Measurements from ENCODE around the gene TIE1.

The TIE1 gene

DNA sequence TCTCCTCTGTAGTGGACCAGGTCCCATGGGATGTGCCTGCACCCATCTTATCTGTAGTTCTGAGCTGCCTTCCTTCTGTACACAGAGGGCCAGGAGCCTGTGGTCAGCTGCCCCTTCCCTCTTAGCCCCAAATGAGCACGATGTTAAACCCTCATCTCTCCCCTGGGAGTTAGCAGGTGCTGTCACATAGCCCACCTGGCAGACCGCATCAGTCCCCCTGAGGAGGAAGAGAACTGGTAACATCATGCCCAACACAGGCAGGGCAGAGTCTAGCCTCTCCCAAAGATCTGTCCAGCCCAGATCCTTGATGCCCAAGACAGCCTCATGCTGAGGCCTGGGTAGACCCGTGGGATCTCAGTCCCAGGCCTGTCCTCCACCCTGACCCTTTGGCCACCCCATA, 4.7 kb downstream of the TIE1 start:
- in situ Hi-C loops (cut with HindIII; ENCODE audit: low sequenced_read_pairs) = no loop called here
- no peak for TF ChIP-seq CTCF (IDR thresholded peaks at IDR 0.05; ENCODE audit: low read depth, low read length)
- DNase-seq (ENCODE audit: low read depth, low spot score) = no peak
- H3K4me3 ChIP-seq (ENCODE audit: low read depth, low read length) = no peak overlapping the region

DNA sequence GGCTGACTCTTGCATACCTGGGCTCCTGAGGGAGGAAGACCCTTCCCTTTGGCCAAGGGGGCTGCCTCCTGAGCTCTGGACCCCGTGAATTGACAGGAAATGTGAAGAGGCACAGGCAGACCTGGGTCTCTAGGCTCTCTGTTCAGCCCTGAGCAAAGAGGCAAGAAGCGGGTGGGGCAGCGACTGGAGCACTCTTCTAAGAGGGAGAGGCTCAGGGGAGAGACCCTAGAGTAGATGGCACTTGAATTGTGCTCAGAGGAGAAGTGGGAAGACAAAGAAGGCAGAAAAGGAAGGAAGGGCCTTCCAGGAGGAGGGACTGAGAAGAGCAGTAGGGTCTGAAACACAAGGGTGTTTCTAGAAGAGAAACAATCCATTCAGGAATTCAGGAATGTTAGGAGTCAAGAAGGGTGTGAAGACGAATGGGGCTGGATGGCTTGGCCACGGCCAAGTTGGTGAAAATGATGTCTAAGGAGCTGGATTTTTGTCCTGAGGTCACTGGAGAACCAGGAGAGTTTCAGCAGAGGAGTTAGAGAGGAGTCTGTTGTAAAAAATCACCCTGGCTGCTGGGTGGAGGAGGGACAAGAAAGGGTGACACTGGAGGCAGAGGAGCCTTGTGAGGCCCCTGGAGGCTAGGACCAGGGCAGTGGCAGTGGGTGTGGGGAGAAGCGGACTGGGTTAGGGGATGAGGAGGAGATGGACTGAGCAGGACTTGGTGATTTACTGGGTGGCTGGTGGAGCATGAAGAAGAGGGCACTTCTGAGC, 5.3 kb downstream of the TIE1 start:
- in situ Hi-C loops (cut with HindIII; ENCODE audit: low sequenced_read_pairs) = no loop called here
- H3K4me3 ChIP-seq (ENCODE audit: low read depth, low read length) = no peak overlapping the region
- no peak for DNase-seq (ENCODE audit: low read depth, low spot score)
- TF ChIP-seq CTCF (IDR thresholded peaks at IDR 0.05; ENCODE audit: low read depth, low read length) = no peak

GRCh38 chr1:43306688-43307457, 6.1 kb downstream of the TIE1 start:
- TF ChIP-seq CTCF (IDR thresholded peaks at IDR 0.05; ENCODE audit: low read depth, low read length) = no peak
- no peak for DNase-seq (ENCODE audit: low read depth, low spot score)
- H3K4me3 ChIP-seq (ENCODE audit: low read depth, low read length) = no peak overlapping the region
- in situ Hi-C loops (cut with HindIII; ENCODE audit: low sequenced_read_pairs) = no loop called here

DNA sequence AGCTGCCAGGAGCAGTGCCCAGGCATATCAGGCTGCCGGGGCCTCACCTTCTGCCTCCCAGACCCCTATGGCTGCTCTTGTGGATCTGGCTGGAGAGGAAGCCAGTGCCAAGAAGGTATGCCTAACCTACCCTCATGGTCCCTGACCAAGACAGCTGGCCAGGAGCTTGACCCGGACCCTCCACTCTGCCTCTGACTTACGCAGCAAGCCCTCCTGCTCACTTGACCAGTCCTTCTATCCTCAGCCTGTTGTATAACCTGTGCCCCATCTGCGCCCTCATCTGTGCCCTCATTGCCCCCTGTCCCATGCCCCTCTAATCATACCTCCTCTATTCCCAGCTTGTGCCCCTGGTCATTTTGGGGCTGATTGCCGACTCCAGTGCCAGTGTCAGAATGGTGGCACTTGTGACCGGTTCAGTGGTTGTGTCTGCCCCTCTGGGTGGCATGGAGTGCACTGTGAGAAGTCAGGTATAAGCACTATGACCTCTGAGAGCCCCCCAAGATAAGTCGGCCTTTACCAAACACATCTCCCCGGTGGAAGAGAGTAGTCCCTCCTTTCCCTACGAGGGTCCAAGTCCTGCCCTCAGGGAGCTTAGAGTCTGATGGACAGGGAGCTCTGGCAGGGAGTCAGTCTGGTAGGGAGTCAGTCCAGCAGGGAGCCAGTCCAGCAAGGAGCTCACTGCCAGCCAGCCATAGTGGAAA, 6.8 kb downstream of the TIE1 start:
- H3K4me3 ChIP-seq (ENCODE audit: low read depth, low read length) = no peak overlapping the region
- in situ Hi-C loops (cut with HindIII; ENCODE audit: low sequenced_read_pairs) = no loop called here
- no peak for TF ChIP-seq CTCF (IDR thresholded peaks at IDR 0.05; ENCODE audit: low read depth, low read length)
- DNase-seq (ENCODE audit: low read depth, low spot score) = no peak

DNA sequence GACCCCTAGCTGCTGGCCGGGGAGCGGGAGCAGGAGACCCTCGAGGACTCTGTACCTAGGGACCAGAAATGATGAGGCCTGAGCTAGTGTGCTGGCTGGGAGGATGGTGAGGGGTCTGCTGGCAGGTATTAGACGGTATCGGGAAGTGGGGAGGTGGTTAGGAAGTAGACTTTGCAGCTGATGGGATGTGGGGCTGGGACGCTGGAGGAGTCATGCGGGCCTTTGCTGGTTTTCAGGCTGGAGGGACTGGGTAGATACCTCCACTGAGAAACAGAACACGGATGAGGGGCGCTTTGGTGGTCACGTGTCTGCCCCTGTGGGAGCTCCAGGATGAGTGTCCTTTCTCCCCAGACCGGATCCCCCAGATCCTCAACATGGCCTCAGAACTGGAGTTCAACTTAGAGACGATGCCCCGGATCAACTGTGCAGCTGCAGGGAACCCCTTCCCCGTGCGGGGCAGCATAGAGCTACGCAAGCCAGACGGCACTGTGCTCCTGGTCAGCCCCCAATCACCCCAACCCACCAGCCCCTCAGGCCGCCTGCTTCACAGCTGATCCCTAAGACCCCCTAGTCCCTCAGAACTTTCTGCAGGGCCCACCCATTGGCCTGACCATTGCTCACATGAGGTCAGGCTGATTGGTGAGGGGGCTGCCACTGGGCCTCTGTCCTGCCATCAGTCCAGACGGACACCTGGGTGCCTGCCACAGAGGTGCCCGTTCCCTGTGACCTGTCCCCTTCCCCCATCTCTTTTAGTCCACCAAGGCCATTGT, 8.0 kb downstream of the TIE1 start:
- no peak overlapping the region for H3K4me3 ChIP-seq (ENCODE audit: low read depth, low read length)
- no peak for DNase-seq (ENCODE audit: low read depth, low spot score)
- in situ Hi-C loops (cut with HindIII; ENCODE audit: low sequenced_read_pairs) = no loop called here
- no peak for TF ChIP-seq CTCF (IDR thresholded peaks at IDR 0.05; ENCODE audit: low read depth, low read length)

Data from astrocyte of the spinal cord (primary cell).